ENCODE data around the gene FHIT. TPM values are rescaled to one million over a fixed set of nuclear protein-coding genes. Genes with fewer than 3 reads are reported as not detected.

FHIT gene
- total and polyA plus RNA-seq, 10 of the 15 experiments (the other 5 are each of a cell fraction or from before 2014, with no cell fraction given): 4.2 to 14.9 (median 9.4) TPM

DNA sequence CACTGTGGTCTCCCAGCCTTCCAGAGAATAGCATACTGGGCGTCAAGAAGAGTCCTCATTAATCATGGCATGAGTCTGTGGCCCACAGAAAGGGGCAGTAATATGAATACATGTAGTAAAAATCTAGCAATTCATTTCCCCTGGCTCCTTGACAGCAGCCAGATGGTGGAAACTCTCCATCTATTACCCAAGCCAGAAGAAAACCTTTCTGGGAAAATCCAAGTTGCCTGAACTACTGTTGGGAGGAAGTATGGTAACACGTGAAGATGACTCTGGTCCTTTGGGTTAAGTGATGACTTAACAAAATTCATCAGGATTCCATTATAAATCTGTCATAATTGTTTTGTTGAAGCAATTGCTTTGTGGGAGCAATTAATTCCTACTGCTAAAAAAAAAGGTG lies 530.5 kb downstream of the FHIT start:
- H4K20me1 ChIP-seq (ENCODE audit: control insufficient read depth, insufficient read depth): no peaks in the 10 kb centered on the region
- ChIA-PET POLR2A (no interaction called here), SMC1A (ENCODE audit: uncharacterized antibody, unreplicated experiment) (interaction anchor here (0.5 kb wide), 1 partner anchor 620 kb away, joined by 3 read pairs; no protein-coding TSS in a partner anchor), RAD21 (ENCODE audit: unreplicated experiment) (no interaction called here), CTCF (no interaction called here)
- in situ Hi-C loops (cut with MboI): no loop called here
- no peak overlapping the region for H3K9ac ChIP-seq (ENCODE audit: control insufficient read depth, insufficient read depth, low read length)
- no peaks in the 10 kb centered on the region for H3K4me1 ChIP-seq (ENCODE audit: control insufficient read depth, insufficient read depth, low read length)
- H2AFZ ChIP-seq (ENCODE audit: control insufficient read depth, low read depth, low read length): no peak overlapping the region
- no peaks in the 10 kb centered on the region for H3K36me3 ChIP-seq (ENCODE audit: control insufficient read depth in 2 of 2, insufficient read depth in 2 of 2, low read length in 1 of 2)
- DNase-seq (ENCODE audit: low read depth, low spot score): no peak
- no TSS peak for BruUV-seq (replicated peaks)
- H3K9me3 ChIP-seq (replicated peaks; ENCODE audit: control insufficient read depth, insufficient read depth, low read length): no peaks in the 10 kb centered on the region
- no peaks in the 10 kb centered on the region for H3K27me3 ChIP-seq (replicated peaks in 1 of 2; ENCODE audit: control insufficient read depth in 2 of 2, insufficient read depth in 2 of 2, low read length in 1 of 2)
- H3K27ac ChIP-seq (ENCODE audit: control insufficient read depth, insufficient read depth): no peak overlapping the region
- WGBS (ENCODE audit: insufficient coverage, insufficient replicate concordance, low lambda C conversion rate, missing lambda C conversion rate): 65% methylated on average over 2 of the region's 2 CpGs
- intact Hi-C loops (cut with micrococcal nuclease; ENCODE audit: unreplicated experiment): no loop called here
- H3K4me2 ChIP-seq (ENCODE audit: control insufficient read depth, insufficient read depth): no peak overlapping the region
- TF ChIP-seq MTA3 (IDR thresholded peaks at IDR 0.05; ENCODE audit: borderline replicate concordance, low read length) (no peak), POLR2AphosphoS2 (IDR thresholded peaks at IDR 0.05; ENCODE audit: low read depth, low read length) (no peak), RELB (IDR thresholded peaks at IDR 0.05; ENCODE audit: low read depth) (no peak), ZNF592 (IDR thresholded peaks at IDR 0.05) (no peak), NFYA (IDR thresholded peaks at IDR 0.05; ENCODE audit: borderline replicate concordance, low read depth, low read length) (no peak), CBFB (IDR thresholded peaks at IDR 0.05; ENCODE audit: low read depth) (no peak), FOS (IDR thresholded peaks at IDR 0.05; ENCODE audit: borderline replicate concordance, extremely low read depth, insufficient read length) (no peak), ZBTB11 (CRISPR knock-in tag; IDR thresholded peaks at IDR 0.05) (no peak), ZNF207 (IDR thresholded peaks at IDR 0.05; ENCODE audit: borderline replicate concordance) (no peak)
- TF ChIP-seq, protein P1, sequence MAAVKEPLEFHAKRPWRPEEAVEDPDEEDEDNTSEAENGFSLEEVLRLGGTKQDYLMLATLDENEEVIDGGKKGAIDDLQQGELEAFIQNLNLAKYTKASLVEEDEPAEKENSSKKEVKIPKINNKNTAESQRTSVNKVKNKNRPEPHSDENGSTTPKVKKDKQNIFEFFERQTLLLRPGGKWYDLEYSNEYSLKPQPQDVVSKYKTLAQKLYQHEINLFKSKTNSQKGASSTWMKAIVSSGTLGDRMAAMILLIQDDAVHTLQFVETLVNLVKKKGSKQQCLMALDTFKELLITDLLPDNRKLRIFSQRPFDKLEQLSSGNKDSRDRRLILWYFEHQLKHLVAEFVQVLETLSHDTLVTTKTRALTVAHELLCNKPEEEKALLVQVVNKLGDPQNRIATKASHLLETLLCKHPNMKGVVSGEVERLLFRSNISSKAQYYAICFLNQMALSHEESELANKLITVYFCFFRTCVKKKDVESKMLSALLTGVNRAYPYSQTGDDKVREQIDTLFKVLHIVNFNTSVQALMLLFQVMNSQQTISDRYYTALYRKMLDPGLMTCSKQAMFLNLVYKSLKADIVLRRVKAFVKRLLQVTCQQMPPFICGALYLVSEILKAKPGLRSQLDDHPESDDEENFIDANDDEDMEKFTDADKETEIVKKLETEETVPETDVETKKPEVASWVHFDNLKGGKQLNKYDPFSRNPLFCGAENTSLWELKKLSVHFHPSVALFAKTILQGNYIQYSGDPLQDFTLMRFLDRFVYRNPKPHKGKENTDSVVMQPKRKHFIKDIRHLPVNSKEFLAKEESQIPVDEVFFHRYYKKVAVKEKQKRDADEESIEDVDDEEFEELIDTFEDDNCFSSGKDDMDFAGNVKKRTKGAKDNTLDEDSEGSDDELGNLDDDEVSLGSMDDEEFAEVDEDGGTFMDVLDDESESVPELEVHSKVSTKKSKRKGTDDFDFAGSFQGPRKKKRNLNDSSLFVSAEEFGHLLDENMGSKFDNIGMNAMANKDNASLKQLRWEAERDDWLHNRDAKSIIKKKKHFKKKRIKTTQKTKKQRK (IDR thresholded peaks at IDR 0.05; ENCODE audit: low read depth, low read length): no peak
- no peak for FAIRE-seq
- H3K4me3 ChIP-seq: no peak overlapping the region
- no peaks in the 10 kb centered on the region for H3K79me2 ChIP-seq (ENCODE audit: control insufficient read depth, insufficient read depth, low read length)
- ATAC-seq: no peak
